ENCODE data around the gene POU6F2.

POU6F2 gene

GRCh38 chr7:39062811-39063210, 85.1 kb downstream of the POU6F2 start:
- DNase-seq: no peak

GRCh38 chr7:39069031-39069430, 91.3 kb downstream of the POU6F2 start:
- no peak for DNase-seq

DNA sequence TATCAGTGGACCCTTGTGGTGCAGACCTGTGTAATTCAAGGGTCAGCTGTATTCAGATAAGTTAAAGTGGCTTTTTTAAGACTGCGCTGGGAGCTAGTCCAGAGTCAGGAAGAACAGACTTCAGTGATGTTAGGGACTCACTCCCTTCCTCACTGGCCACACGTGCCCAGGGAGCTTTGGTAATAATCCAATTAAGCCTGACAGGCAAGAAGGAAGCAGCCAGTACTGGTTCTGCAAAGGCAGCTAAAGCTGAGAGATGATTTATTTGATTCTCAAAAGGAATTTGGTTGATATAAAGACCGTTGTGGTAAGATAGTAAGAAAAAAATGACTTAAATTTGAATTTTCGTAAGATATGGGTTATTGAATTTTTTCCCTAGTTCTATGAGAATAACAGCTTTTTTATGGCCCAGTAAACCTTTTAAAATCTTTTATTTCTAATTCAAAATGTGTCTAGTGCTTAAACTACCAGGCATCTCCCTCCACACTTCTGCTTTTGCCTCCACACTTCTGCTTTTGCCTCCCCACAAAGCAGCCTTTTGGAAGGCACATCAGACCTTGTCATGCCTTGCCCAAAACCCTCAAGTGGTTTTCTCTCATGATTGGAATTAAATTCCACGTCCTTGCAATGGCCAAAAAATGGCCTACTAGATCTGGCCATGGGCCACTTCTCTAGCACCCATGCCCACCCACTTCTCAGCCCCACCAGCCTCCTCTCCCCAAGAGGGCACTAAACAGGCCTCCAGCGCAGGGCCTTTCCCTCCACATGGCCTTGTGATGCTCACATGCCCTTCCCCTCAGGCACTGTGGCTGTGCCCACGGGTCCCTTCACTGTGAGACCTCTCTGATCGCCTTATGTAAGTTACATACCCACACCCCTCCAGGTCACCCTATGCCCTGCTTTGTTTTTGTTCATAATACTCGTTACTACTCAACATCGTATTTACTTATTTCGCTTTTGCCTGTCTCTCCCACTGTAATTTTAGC, 92.5 kb downstream of the POU6F2 start:
- DNase-seq: no peak

GRCh38 chr7:39071116-39071515, 93.4 kb downstream of the POU6F2 start:
- DNase-seq: no peak

DNA sequence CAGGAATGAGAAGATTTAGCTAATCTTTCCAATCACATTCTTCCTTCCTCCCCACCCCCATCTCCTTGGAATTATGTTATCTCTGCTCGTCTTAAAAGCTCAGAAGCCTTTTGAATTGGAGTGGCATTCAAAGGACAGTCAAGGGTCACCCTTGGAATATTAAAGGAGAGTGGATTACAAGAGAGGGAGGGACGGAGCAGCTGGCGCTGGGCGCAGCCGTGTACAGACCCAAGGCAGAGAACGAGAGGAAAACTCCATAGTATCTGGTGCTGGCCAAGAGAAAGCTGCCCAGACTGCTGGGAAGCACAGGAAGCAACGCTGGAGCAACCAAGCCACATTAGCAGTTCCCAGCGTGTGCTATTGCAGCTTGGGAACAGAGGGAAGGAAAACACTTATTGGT, 95.7 kb downstream of the POU6F2 start:
- peak in 4 of 56 donors; percentile 13 to 26 (median 18) for DNase-seq

DNA sequence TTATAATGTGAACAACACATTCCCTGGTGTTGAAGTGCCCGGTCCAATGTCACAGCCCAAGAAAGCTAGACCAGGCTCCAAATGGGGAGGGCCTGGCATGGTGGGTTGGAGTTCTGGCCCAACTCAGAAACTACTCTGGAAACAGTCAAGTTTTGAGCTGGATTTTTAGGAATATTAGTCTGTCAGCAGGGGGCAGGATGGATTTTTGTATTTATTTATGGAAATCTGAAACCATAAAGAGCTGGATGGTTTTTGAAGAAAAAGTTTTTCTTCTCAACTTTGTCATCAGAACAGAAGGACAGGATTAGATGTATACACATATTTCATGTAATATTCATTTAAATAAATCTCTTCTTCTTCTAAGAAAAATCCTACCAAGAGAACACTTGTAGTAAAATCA, 97.5 kb downstream of the POU6F2 start:
- no peak for DNase-seq

DNA sequence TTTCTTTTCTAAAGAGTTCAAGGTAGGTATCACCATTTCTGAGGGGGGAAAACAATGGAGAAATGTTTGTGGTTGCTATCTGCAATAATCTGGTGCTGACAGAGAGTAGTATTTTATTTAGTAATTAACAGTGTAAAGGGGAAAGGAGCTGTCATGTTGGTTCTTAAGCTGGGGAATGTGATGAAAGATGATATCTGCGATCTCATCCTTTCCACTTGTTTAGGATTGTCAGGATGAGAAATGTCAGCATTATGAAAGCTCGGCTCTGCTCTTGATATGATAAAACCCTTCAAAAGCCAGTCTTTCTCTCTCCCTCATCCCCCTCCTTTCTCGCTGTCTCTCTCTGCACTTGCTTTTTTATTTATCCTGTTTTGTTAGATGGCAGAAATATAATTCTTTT, 106.1 kb downstream of the POU6F2 start:
- no peak for DNase-seq

DNA sequence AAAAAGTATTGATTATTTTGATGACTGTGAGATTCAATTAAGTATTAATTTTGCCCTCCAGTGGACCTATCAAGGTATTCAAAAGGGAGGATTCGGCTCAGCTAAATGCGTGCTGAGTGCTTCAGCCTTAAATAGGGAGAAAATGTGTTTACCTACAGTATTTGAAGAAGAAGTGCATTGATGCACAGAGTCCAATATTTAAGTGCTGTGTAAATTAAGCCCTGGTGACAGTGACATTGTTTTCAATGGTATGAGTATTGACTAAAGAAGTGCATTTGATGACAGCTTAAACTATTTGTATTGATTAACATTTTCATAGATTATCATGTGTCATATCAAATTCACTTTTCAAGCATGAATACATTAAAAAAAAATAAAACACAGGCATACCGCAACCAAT, 106.6 kb downstream of the POU6F2 start:
- no peak for DNase-seq

DNA sequence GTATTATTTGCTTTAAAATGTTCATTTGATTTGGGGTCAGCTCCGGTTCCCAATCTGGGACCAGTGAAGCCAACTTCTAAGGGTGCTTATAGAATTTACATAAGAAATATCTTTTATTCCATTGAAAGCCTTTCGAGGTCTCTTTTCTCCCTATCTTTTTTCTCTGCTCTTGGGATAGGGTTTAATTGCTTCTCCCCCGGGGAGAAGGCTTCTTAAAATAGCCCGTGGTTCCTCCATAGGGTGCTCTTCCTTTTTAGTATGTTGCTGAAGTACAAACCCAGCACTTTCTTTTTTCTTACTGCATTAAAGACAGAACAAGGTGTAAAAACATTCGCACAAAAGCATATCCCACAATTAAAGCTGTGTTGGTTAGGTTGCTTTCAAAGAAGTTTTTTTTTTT, 107.5 kb downstream of the POU6F2 start:
- DNase-seq: no peak

GRCh38 chr7:39085590-39086049, 107.9 kb downstream of the POU6F2 start:
- DNase-seq: peak in 1 of 56 donors; percentile 8

DNA sequence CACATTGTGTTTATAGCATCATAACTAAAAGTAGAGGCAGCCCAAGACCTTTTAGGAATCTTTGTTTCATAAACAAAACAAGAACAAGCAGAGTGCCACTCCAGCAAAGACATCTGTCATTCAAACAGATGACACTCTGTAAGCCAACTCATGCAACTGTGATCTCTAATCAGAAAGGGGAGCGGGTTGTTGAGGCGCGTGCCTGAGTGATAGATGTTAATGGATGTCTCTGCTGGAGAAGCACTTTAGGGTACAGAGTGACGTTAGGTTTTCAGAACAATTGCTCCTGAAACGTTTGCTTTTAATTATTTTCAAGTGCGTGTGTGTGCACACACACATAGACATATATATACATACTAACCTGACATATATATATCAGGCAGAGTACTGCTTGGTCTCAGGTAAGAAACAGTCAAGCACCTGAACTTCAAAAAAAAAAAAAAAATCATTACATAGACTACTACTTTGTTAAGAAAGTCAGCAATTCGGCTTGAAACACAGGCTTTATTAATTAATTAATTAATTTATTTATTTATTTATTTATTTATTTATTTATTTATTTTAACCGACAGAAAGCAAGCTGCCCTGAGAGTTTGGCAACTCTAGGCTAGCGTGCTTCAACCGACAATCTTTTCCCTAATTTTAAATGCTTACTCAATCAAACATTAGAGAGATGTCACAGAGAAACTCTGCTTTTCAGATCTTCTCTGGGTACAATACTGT, 109.1 kb downstream of the POU6F2 start:
- no peak for DNase-seq

- DNase-seq: no peak
Observed at GRCh38 chr7:39088730-39089593, 111.3 kb downstream of the POU6F2 start.

DNA sequence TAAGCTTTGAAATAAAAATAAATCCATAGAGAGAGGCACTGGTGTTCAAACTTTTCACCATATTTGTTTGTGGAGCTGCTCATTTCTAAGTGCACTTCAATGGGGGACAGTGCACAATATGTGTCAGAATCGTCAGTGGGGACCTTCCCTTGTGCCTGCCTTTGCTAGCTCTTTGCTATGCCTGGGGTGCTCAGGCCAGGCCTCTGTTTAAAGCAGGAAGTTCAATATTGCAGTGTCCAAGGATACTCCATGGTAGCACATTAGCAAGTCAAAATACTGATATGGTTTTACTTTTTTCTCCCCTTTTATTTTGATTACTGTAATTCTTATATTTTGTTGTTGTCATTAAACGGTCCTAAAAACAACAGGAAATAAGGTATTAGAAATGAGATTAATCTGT, 113.4 kb downstream of the POU6F2 start:
- DNase-seq: no peak

- no peak for DNase-seq
Observed at GRCh38 chr7:39091774-39092173, 114.1 kb downstream of the POU6F2 start.

GRCh38 chr7:39094731-39095130, 117.0 kb downstream of the POU6F2 start:
- DNase-seq: no peak

- DNase-seq: no peak
Observed at GRCh38 chr7:39095875-39096619, 118.3 kb downstream of the POU6F2 start.

GRCh38 chr7:39098506-39098905, 120.8 kb downstream of the POU6F2 start:
- DNase-seq: no peak

GRCh38 chr7:39099146-39099545, 121.4 kb downstream of the POU6F2 start:
- DNase-seq: no peak

GRCh38 chr7:39100270-39100669, 122.6 kb downstream of the POU6F2 start:
- DNase-seq: no peak

DNA sequence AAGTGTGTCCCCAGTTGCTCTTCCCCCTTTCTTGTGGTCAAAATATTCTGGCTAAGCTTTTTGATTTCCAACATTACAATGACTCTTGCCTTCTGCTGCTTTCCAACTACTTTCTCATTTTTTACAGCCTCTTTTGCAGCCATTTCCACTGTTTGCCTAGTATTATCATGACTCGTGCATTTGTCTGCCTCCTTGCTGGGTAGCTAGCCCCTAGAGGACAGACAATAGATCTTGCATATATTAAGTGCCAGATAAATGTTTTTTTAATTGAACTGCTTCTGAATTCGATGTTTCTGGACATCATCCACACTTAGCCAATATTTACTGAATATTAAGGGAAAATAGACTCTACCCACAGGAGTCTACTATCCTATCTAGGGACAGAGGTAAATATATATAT, 124.5 kb downstream of the POU6F2 start:
- no peak for DNase-seq

- no peak for DNase-seq
Observed at GRCh38 chr7:39105720-39106119, 128.0 kb downstream of the POU6F2 start.
